Breast epithelium (tissue), 3 donors: Measurements from ENCODE around the gene MRPS27.

Experiments used
- CTCF ChIP-seq, 3 donors: fragments of 450-650 bp; IDR thresholded peaks; one replicate each; pipeline ENCODE4 v1.5.1; 2016 to 2017; ENCODE audit warnings: antibody characterized with exemption in 3 of 3, mild to moderate bottlenecking in 3 of 3, moderate library complexity in 3 of 3
- POLR2A ChIP-seq: fragments of 450-650 bp; IDR thresholded peaks from one replicate; pipeline ENCODE4 v1.6.1; 2016; ENCODE audit warnings: antibody characterized with exemption, mild to moderate bottlenecking, moderate library complexity
- POLR2AphosphoS5 ChIP-seq, 3 donors: sonication (generic); formaldehyde crosslinking; IDR thresholded peaks; one replicate each; pipeline ENCODE4 v1.6.1; 2017; ENCODE audit warnings: antibody characterized with exemption in 3 of 3

GRCh38 chr5:72300590-72301339 lies 19.3 kb downstream of the MRPS27 start:
- TF ChIP-seq CTCF (IDR thresholded peaks at IDR 0.05) (no peak), POLR2AphosphoS5 (IDR thresholded peaks at IDR 0.05) (no peak), POLR2A (no peak)
